SKM-1 treated with dmso at 0.1 percent for 144 hours (cell line): Measurements from ENCODE around the gene ATP1A3.
"Not testable (repeated sequence)": the region's sequence is repeated elsewhere in the genome, so short reads cannot be mapped to it uniquely, and the experiment has no call there.

Experiments
- DNase-seq: peaks from one replicate; lab custom pipeline; 2025; ENCODE audit not compliant: unreplicated experiment; lab: John Stamatoyannopoulos, UW

Gene ATP1A3

GRCh38 chr19:42012747-42013146 lies 18.7 kb upstream of the ATP1A3 start:
- not testable (repeated sequence) for DNase-seq

- no peak for DNase-seq
Observed at GRCh38 chr19:42010245-42011126, 16.5 kb upstream of the ATP1A3 start.

DNA sequence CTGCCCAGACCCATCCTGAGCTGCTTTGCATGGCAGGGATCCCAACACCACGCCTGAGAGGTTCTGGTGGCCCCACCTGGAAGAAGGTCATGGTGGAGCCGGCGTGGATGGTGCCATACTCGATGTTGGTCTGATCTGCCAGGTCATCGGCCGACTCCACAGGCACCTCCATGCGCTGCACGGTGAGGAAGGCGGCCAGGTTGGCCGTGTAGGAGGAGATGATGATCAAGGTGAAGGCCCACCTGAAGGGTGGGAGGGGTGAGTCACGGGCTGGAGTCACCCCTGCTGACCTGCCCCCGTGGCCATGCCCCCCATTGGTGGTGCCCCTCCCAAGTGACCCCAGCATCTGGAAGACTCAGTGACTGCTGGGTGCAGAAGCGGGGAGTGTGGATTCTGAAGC lies 12.5 kb upstream of the ATP1A3 start:
- DNase-seq, result no peak

GRCh38 chr19:42005504-42005903 lies 11.5 kb upstream of the ATP1A3 start:
- DNase-seq, result no peak

- no peak for DNase-seq
Observed at GRCh38 chr19:42003506-42004294, 9.7 kb upstream of the ATP1A3 start.

DNA sequence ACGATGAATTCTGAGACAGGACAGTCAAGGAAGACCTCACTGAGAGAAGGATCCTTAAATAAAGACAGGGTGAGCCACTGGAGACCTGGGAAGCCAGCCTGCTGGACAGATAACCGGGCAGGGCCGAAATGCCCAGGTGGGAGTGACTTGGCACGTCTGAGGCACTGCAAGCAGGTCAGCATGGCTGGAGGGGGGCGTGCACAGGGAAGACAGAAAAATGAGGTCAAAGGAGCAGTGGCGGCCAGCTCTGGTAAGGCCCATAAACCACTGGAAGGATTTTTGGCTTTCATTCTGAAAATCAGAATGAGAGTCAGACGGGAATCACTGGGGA lies 5.8 kb upstream of the ATP1A3 start:
- no peak for DNase-seq

DNA sequence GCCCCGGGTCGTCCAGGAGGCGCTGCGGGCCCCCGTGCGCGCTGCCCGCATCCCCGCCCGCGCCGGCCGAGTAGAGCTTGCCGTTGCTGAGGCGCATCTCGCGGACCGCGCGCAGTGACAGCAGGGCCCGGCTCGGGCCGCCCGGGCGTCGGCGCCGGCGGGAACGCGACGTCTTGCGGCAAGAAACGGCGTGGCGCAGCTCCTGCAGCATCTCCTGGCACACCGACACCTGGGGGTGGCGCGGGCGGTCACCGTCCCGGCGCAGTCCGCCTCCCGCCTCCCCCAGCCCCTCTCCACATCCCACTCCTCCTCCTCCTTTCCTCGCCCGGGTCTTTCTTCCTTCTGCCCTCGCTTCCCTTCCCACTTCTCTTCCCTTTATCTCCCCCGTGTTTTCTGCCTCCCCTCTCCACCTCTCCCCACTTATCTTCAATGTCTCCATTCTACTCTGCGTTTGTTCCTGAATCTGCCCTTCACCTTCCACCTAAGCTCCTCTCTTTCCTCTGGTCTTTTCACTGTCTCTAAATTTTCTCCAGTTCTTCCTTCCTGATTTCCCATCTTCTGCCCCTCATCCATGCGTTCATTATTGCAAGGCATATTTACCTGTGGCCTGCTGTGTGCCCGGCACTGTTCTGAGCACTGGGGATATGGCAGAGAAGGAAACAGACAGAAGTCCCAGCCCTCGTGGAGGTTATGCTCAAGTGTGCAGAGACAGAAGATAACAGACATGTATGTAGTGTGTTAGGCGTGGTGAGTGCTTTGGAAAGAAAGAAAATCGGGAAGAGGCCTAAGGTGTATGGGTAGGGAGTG lies 5.2 kb upstream of the ATP1A3 start:
- no peak for DNase-seq

DNA sequence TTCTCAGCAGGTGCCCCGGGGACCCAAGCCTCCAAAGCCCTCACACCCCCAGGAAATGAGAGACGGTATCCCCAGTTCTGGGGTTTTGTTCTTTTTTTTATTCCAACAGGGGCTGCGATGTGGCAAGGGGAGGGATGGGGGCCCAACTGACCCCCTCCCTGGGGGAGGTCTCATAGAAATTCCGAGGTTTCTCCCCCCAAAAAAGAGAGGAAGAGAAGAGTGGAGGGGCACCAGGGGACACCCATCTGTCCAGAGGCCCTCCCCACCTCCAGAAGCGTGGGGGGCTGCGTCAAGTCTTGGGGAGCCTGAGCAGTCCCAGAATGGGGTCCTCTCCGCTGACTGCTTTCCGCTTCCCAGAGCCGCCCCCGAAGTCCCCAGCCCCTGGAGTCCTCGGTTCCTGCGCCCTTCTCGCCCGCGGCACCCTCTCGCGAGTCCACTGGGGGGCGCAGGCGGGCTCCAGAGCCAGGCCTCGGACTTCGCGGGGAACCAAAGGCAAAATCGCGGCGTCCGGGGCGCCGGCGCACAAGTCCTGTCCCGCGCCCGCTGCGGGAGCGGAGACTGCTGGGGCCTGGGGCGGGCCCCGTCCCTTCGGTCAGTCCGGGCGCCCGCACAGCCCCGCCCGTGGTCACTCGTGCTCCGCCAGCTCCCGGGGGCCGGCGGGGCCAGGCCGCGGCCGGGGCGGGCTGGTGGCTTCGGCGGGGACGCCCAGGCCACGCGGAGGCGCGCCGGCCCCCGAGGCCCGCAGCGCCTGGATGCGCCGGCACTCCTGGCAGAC lies 4.4 kb upstream of the ATP1A3 start:
- no peak for DNase-seq

- DNase-seq, result no peak
Observed at GRCh38 chr19:41997851-41998229, 3.8 kb upstream of the ATP1A3 start.

- no peak for DNase-seq
Observed at GRCh38 chr19:41997121-41997850, 3.3 kb upstream of the ATP1A3 start.

GRCh38 chr19:41995959-41996797 lies 2.1 kb upstream of the ATP1A3 start:
- no peak for DNase-seq

DNA sequence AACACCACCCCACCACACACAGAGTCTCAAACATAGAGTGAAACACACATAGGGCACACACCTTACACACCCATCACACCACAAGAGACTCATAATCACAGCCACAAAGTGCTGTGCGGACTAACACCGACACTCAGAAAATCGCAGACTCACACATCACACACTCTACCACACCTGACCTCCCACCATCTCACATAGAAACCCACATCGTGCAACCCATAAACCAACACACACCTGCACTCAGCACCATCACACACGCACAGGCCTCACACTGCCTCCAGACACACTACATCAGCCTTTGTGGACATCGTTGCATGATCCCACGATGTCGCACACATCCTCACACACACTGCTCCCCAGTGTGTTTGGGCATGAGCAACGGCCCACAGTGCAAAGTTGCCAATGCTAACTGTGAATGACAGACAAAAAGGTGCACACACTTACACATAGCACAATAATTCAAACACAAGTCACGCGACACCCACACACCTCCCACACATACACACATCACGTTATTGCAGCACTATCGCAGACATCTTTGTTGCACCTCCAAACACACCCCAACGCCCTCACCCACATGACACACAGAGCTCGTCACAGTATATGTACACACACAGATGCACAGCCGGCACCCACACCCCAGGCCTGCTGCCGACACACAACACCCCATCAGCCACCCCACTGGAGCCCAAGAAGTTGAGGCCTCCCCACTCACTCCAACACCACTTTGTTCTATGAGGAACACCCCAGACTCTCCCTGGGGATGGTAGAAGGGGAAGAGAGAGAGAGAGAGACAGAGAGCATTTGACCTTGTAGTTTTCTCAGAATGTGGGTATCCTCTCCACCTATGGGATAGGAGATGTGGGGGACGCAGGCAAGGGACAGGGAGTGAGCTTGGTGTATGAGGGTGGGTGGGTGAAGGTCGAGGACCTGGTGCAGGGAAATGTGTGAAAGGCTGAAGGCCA lies 1.2 kb upstream of the ATP1A3 start:
- DNase-seq, result no peak

DNA sequence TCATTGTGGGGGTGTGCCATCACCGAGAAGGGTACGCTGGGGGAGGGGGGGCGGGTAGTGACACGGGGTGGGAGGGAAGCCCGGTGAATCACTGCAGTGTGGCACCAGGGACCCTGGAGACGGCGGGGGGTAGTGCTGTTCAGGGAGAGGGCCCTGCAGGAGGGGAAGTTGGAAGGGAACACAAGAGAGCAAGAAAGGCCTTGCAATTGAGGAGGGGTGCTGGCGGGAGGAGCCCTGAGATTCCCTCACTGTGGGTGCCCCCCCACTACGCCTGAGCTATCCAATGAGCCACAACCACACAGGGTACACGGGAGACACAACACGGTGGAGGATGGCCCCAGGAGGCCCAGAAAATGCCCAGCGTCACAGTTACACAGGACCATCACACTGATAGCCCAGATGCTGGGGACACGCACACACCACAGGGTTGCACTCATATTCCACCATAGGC lies 516 bp upstream of the ATP1A3 start:
- DNase-seq, result no peak

DNA sequence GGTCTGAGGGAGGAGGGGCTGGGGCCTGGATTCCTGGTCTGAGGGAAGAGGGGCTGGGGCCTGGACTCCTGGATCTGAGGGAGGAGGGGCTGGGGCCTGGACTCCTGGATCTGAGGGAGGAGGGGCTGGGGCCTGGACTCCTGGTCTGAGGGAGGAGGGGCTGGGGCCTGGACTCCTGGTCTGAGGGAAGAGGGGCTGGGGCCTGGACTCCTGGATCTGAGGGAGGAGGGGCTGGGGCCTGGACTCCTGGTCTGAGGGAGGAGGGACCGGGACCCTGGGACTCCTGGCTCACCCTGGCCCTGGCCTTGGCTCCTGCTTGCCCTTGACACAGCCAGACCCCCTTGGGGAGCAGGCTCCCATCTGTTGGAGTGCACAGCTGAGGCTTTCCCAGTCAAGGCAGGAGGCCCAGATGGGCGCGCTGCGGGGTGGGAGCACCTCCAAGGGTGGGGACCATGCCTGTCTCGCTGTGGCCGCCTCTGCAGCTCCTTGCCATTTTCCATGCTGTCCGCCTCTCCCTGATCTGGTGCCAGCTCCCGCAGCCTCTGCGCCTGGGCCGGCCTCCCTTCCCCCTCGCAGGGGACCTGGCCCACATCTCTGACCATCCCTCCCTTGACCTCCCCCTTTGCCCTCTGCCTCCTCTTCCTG lies 2.0 kb downstream of the ATP1A3 start:
- DNase-seq, result not testable (repeated sequence)

GRCh38 chr19:41991025-41991424 lies 3.0 kb downstream of the ATP1A3 start:
- DNase-seq, result no peak

DNA sequence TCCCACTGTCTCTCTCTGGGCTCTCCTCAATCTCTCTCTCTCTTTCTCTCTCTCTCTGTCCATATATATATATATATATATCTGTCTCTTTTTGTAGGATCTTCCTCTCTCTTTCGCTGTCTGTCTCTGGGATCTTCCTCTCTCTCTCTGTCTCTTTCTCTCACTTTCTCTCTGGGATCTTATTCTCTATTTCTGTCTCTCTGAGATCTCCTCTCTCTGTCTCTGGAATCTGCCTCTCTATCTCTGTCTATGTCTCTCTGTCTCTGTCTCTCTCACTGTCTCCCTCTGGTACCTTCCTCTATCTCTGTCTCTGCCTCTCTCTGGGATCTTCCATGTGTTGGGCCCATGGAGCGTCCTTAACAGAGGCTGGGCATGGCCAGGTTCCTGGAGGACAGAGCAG lies 3.4 kb downstream of the ATP1A3 start:
- no peak for DNase-seq

GRCh38 chr19:41990028-41990427 lies 4.0 kb downstream of the ATP1A3 start:
- DNase-seq, result no peak

- DNase-seq, result no peak
Observed at GRCh38 chr19:41988947-41989346, 5.1 kb downstream of the ATP1A3 start.
